PC-3 (cell line): ENCODE measurements around the gene EFTUD2.

Experiments
- EZH2 ChIP-seq: fragments of 300-600 bp; sonication (generic); IDR thresholded peaks from one replicate; pipeline ENCODE4 v1.6.1; 2017; ENCODE audit warnings: antibody characterized with exemption, mild to moderate bottlenecking, low read length; ENCODE audit not compliant: unreplicated experiment
- TF ChIP-seq, protein P1 (sequence below): fragments of 300-600 bp; sonication (generic); conservative IDR thresholded peaks from 2 replicates; pipeline ENCODE4 v1.5.1; 2017; ENCODE audit warnings: antibody characterized with exemption, low read depth, mild to moderate bottlenecking, low read length

DNA sequence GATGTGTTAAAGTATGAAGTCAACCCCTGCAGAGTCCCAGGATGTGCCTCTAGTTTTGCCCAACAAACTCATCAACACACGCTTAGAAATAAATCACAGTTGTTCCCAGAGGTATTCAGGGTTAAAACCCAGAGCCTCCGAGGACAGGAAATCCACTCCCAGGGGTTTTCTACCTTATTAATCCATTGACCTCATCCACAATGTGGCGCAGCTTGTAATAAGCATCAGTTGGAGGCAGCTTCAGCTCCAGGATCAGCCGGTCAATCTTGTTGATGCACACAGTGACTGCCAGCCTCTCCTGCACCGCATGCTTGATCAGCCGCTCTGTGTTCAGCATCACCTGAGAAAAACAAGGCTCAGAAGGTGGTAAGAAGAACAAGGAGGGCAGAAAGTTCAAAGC is 23.5 kb downstream of the EFTUD2 start:
- TF ChIP-seq, protein P1, sequence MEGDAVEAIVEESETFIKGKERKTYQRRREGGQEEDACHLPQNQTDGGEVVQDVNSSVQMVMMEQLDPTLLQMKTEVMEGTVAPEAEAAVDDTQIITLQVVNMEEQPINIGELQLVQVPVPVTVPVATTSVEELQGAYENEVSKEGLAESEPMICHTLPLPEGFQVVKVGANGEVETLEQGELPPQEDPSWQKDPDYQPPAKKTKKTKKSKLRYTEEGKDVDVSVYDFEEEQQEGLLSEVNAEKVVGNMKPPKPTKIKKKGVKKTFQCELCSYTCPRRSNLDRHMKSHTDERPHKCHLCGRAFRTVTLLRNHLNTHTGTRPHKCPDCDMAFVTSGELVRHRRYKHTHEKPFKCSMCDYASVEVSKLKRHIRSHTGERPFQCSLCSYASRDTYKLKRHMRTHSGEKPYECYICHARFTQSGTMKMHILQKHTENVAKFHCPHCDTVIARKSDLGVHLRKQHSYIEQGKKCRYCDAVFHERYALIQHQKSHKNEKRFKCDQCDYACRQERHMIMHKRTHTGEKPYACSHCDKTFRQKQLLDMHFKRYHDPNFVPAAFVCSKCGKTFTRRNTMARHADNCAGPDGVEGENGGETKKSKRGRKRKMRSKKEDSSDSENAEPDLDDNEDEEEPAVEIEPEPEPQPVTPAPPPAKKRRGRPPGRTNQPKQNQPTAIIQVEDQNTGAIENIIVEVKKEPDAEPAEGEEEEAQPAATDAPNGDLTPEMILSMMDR = no peak
- TF ChIP-seq EZH2 = no peak
